Measurements from ENCODE around the gene AQR.
"Not testable (repeated sequence)": the region's sequence is repeated elsewhere in the genome, so short reads cannot be mapped to it uniquely, and the experiment has no call there.

The AQR gene

GRCh38 chr15:34841262-34841725 is 128.2 kb downstream of the AQR start:
- H3K27me3 Mint-ChIP-seq = no peaks in the 10 kb centered on the region
- no peak for ATAC-seq (ENCODE audit: low read depth)
- no peak overlapping the region for H3K27ac Mint-ChIP-seq
- no peaks in the 10 kb centered on the region for H3K9me3 Mint-ChIP-seq
- H3K4me1 Mint-ChIP-seq = no peaks in the 10 kb centered on the region
- no peak for DNase-seq (ENCODE audit: low spot score in 2 of 2)
- no peak overlapping the region for H3K4me3 Mint-ChIP-seq
- no peaks in the 10 kb centered on the region for H3K36me3 Mint-ChIP-seq

DNA sequence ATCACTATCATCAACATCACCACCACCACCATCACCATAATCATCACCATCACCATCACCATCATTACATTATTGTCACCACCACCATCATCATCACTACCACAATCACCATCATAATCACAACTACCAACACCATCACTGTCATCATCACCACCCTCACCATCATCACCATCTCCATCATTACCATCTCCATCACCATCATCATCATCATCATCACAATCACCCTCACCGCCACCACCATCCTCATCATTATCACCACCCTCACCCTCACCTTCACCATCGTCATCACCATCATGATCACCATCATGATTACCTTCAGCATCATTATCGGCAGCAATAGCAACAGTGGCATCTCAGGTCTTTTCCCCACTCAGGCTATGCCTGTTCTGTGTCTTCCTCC is 131.3 kb downstream of the AQR start:
- no peak for ATAC-seq (ENCODE audit: low read depth)

DNA sequence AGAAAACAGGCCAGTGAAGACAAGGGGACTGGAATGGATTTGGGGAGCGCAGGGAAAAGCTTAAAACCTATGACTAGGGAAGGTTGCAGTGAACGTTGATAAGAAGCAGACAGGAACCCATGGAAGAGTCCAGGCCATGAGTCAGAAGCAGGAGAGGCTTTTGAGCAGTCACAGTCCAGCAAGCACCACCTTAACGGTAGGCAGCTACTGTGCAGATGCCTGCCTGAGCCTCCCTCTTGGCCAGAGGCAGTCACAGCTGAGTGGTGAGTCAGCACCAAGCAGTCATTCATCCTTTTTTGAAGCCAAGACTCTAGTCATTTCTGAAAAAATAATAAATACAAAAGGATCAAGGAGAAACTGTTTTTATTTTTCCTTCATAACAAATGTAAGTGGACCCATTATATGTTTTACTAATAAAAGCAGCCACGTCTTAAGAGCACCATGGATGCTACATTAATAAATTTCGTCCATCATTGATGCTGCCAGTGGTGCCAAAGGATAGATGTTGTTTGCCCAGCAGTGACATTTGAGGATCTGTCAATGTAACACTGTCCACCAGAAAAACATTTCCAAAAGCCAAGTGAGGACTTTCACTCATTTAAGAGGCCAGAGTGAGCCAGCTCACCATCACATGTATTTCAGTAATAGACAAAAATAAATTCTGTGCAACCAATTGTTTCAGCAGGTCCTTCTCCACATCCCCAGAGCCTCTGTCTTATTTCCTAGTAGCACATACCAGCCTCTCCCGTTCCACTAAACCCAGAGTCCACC is 132.1 kb downstream of the AQR start:
- ATAC-seq (ENCODE audit: low read depth) (no peak), DNase-seq (ENCODE audit: low spot score in 2 of 2) (no peak)
- Mint-ChIP-seq H3K4me1 (no peaks in the 10 kb centered on the region), H3K4me3 (no peak overlapping the region), H3K27ac (no peak overlapping the region), H3K36me3 (peaks cover 2% of the 10 kb centered on the region), H3K9me3 (peaks cover 9% of the 10 kb centered on the region), H3K27me3 (peaks cover 1% of the 10 kb centered on the region)

More for the DNA sequence above, 131.3 kb downstream of the AQR start:
- H3K36me3 Mint-ChIP-seq = peaks cover 2% of the 10 kb centered on the region
- no peak overlapping the region for H3K4me3 Mint-ChIP-seq
- peaks cover 9% of the 10 kb centered on the region for H3K9me3 Mint-ChIP-seq
- no peaks in the 10 kb centered on the region for H3K27me3 Mint-ChIP-seq
- H3K27ac Mint-ChIP-seq = no peak overlapping the region
- DNase-seq (ENCODE audit: low spot score in 2 of 2) = no peak
- no peaks in the 10 kb centered on the region for H3K4me1 Mint-ChIP-seq

DNA sequence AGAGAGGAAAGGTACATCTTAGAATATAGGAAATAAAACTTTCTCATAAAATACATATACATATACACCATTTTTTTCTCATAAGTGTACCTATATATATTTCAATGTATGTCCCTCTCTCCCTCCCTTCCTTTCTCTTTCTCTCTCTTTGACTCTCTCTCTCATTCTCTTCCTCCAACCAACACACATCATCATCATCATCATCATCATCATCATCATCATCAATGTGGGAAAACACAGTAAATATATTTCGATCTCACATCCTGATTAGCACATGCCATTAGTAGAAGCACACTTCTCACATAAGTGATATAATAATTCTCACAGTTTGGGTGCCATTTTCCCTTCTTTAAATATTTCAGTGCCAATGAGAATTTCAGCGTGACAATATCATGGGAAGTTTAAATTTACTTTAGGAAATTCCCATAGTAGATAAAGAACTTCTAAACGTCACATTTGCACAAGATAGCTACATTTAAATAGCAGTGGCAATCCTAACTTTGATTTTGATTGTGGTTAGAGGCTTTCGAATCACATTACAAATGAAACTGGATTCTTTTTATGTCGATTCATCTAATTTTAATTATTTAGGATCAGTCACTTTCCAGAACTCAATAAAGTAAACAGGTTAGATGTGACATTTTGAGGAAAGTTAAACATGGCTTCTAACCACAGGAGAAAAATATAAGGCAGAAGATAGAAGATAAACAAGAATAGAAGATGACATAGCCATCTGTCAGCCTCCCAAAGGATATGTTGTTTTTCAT is 141.2 kb downstream of the AQR start:
- ATAC-seq (ENCODE audit: low read depth) (no peak), DNase-seq (ENCODE audit: low spot score in 2 of 2) (no peak)
- Mint-ChIP-seq H3K9me3 (no peaks in the 10 kb centered on the region), H3K36me3 (no peaks in the 10 kb centered on the region), H3K4me3 (no peak overlapping the region), H3K4me1 (no peaks in the 10 kb centered on the region), H3K27me3 (peaks cover 7% of the 10 kb centered on the region), H3K27ac (no peak overlapping the region)

DNA sequence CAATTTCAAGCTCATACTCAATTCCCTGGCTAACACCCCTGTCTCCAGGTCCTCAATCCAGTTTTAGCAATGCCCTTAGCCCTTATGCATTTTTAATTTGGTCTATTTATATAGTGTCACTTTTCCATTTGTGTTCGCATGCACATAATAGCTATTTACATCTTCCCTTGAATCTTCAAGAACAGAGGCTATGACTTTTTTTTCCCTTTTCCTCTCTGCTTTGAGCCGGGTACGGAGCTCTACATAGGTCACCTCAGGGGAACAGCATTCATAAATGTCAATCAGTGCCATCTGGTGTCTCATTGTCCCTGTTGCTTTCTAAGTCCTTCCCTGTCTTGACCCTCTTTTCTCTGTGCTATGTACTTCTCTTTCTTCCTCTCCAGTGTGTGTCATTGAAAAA is 147.7 kb downstream of the AQR start:
- Mint-ChIP-seq H3K36me3 (no peaks in the 10 kb centered on the region), H3K27me3 (peaks cover 17% of the 10 kb centered on the region), H3K4me1 (no peaks in the 10 kb centered on the region), H3K9me3 (no peaks in the 10 kb centered on the region), H3K27ac (no peak overlapping the region), H3K4me3 (no peak overlapping the region)
- ATAC-seq (ENCODE audit: low read depth) = no peak
- DNase-seq (ENCODE audit: low spot score in 2 of 2) = no peak

GRCh38 chr15:34820110-34820509 is 149.4 kb downstream of the AQR start:
- Mint-ChIP-seq H3K27me3 (peaks cover 17% of the 10 kb centered on the region), H3K4me3 (no peak overlapping the region), H3K4me1 (no peaks in the 10 kb centered on the region), H3K27ac (no peak overlapping the region), H3K9me3 (no peaks in the 10 kb centered on the region), H3K36me3 (no peaks in the 10 kb centered on the region)
- no peak for DNase-seq (ENCODE audit: low spot score in 2 of 2)
- ATAC-seq (ENCODE audit: low read depth) = no peak

- peaks cover 18% of the 10 kb centered on the region for H3K27me3 Mint-ChIP-seq
- H3K4me1 Mint-ChIP-seq = no peaks in the 10 kb centered on the region
- no peaks in the 10 kb centered on the region for H3K9me3 Mint-ChIP-seq
- ATAC-seq (ENCODE audit: low read depth) (no peak), DNase-seq (ENCODE audit: low spot score in 2 of 2) (no peak)
- H3K36me3 Mint-ChIP-seq = no peaks in the 10 kb centered on the region
- no peak overlapping the region for H3K27ac Mint-ChIP-seq
- no peak overlapping the region for H3K4me3 Mint-ChIP-seq
Measured at GRCh38 chr15:34818526-34818925, 151.0 kb downstream of the AQR start.

- Mint-ChIP-seq H3K27me3 (peaks cover 12% of the 10 kb centered on the region), H3K27ac (no peak overlapping the region), H3K4me3 (no peak overlapping the region), H3K9me3 (no peaks in the 10 kb centered on the region), H3K4me1 (no peaks in the 10 kb centered on the region), H3K36me3 (no peaks in the 10 kb centered on the region)
- no peak for DNase-seq (ENCODE audit: low spot score in 2 of 2)
- no peak for ATAC-seq (ENCODE audit: low read depth)
Measured at GRCh38 chr15:34815836-34816235, 153.7 kb downstream of the AQR start.

GRCh38 chr15:34813446-34814190 is 155.9 kb downstream of the AQR start:
- no peaks in the 10 kb centered on the region for H3K9me3 Mint-ChIP-seq
- H3K4me1 Mint-ChIP-seq = no peaks in the 10 kb centered on the region
- H3K27me3 Mint-ChIP-seq = peaks cover 14% of the 10 kb centered on the region
- no peaks in the 10 kb centered on the region for H3K36me3 Mint-ChIP-seq
- DNase-seq (ENCODE audit: low spot score in 2 of 2) = no peak
- no peak for ATAC-seq (ENCODE audit: low read depth)
- H3K4me3 Mint-ChIP-seq = no peak overlapping the region
- no peak overlapping the region for H3K27ac Mint-ChIP-seq

DNA sequence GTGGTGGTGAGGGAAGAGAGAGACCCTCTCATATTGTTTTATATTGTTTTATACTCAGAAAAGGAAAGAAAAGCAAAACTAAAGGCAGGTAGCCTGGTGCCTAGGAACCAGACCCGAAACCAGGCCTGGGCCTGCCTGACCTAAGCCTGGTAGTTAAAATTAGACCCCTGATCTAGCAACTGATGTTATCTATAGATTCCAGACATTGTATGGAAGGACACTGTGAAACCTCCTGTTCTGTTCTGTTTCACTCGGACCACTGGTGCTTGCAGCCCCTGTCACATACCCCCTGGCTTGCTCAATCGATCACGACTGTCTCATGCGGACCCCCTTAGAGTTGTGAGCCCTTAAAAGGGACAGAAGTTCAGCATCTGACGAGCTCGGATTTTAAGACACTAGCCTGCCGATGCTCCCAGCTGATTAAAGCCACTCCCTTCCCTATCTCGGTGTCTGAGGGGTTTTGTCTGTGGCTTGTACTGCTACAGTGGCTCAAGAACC is 156.6 kb downstream of the AQR start:
- H3K9me3 Mint-ChIP-seq; DNase-seq (ENCODE audit: low spot score in 2 of 2); H3K4me1 Mint-ChIP-seq; H3K36me3 Mint-ChIP-seq; H3K4me3 Mint-ChIP-seq; H3K27ac Mint-ChIP-seq; ATAC-seq (ENCODE audit: low read depth): not testable (repeated sequence)
- peaks cover 14% of the 10 kb centered on the region for H3K27me3 Mint-ChIP-seq

GRCh38 chr15:34812369-34812768 is 157.2 kb downstream of the AQR start:
- no peak for ATAC-seq (ENCODE audit: low read depth)
- Mint-ChIP-seq H3K27me3 (peaks cover 14% of the 10 kb centered on the region), H3K4me1 (no peaks in the 10 kb centered on the region), H3K27ac (no peak overlapping the region), H3K9me3 (no peaks in the 10 kb centered on the region), H3K4me3 (no peak overlapping the region), H3K36me3 (no peaks in the 10 kb centered on the region)
- no peak for DNase-seq (ENCODE audit: low spot score in 2 of 2)

DNA sequence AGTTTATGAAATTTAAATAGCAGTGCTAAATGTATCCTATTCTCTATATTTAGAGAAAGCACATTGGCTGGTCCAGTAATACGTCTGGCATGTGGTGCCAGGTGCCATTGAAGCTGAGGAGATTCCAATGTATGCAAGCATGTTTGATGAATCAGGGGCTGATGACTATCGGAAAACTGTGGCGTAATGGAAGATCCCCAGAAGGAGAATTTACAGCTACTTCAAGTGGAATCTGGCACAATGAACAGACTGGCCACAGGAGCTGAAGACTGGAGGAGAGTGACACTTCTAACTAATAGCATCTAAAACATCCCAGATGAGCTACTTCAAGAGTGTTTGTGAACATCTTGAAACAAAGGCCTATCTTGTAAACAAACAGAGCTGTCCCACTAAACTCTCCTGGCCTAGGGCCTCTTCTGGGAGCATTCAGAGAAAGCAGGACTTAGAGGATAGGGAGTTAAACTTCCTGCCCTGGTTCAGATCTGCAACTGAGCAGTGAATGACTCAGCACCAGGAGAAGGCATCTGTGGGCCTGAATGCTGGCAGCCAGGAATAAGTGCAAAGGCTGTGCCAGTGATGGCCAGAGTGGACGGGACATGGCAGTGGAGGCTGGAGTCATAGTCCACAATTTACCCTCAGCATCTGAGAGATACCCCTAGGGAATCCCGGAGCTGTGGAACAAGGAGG is 159.0 kb downstream of the AQR start:
- Mint-ChIP-seq H3K36me3 (no peaks in the 10 kb centered on the region), H3K4me3 (no peak overlapping the region), H3K27ac (no peak overlapping the region), H3K27me3 (peaks cover 16% of the 10 kb centered on the region), H3K9me3 (peaks cover 3% of the 10 kb centered on the region), H3K4me1 (no peaks in the 10 kb centered on the region)
- no peak for ATAC-seq (ENCODE audit: low read depth)
- DNase-seq (ENCODE audit: low spot score in 2 of 2) = no peak

DNA sequence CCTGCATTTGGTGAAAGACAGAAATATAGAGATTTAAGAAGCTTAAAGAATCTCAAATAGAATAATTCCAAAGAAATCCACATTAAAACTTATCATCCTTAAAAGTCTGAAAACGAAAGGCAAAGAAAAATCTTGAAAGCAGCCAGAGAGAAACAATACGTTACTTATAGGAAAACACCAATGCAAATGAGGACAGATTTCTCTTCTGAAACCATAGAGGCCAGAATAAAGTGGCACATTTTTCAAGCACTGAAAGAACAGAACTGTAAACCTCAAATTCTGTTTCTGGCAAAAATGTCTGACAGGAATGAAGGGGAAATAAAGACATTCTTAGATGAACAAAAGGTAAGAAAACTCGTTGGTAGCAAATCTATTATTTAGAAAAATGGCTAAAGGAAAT is 160.4 kb downstream of the AQR start:
- Mint-ChIP-seq H3K9me3 (peaks cover 3% of the 10 kb centered on the region), H3K27ac (no peak overlapping the region), H3K27me3 (peaks cover 15% of the 10 kb centered on the region), H3K4me1 (no peaks in the 10 kb centered on the region), H3K4me3 (no peak overlapping the region), H3K36me3 (no peaks in the 10 kb centered on the region)
- DNase-seq (ENCODE audit: low spot score in 2 of 2) = no peak
- no peak for ATAC-seq (ENCODE audit: low read depth)

Data from memory B cell (primary cell).